PC-3 (cell line): ENCODE measurements around the gene PDAP1.

Source experiments
- CTCF ChIP-seq: fragments of 300-600 bp; sonication (generic); conservative IDR thresholded peaks from 2 replicates; pipeline ENCODE4 v1.5.1; 2017; ENCODE audit warnings: antibody characterized with exemption, low read depth, mild to moderate bottlenecking, low read length
- EZH2 ChIP-seq: fragments of 300-600 bp; sonication (generic); IDR thresholded peaks from one replicate; pipeline ENCODE4 v1.6.1; 2017; ENCODE audit warnings: antibody characterized with exemption, mild to moderate bottlenecking, low read length; ENCODE audit not compliant: unreplicated experiment

DNA sequence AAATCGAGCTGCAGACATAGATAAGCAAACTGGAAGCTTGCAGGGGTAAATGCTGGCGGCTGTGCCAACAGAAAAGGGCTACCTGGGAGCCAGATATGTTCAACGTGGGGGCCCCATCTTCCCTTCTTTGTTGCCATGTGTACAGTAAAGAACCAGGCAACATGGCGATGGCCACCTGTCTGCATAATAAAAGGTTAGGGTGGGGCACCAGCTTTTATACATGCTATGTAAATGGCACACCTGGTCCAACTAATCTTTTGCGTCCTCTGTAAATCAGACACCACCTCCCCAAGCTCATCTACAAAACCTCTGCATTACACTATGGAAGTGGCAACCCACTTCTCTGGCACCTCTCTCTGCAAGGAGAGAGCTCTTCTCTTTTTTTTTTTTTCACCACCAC is 14.2 kb upstream of the PDAP1 start:
- TF ChIP-seq EZH2 = no peak
- TF ChIP-seq CTCF = no peak
